ENCODE data around the gene VENTX.
A peak's percentile ranks its signal among the peaks of the same experiment; 100 is the strongest.

VENTX gene

GRCh38 chr10:133276100-133276434 is 38.4 kb downstream of the VENTX start:
- no peak for DNase-seq (ENCODE audit: low spot score)
- no peak for TF ChIP-seq CTCF (IDR thresholded peaks at IDR 0.05; ENCODE audit: extremely low read depth, missing control alignments)

- no peak for TF ChIP-seq CTCF (IDR thresholded peaks at IDR 0.05; ENCODE audit: extremely low read depth, missing control alignments)
- peak; percentile 97 for DNase-seq (ENCODE audit: low spot score)
Observed at GRCh38 chr10:133276435-133277201, 39.0 kb downstream of the VENTX start, which contains the start of gene ADAM8. TSS of gene ADAM8 (minus strand) at chr10:133276868. CDS start at chr10:133276817, 51 bp downstream.

GRCh38 chr10:133277277-133277992 is 39.8 kb downstream of the VENTX start:
- no peak for TF ChIP-seq CTCF (IDR thresholded peaks at IDR 0.05; ENCODE audit: extremely low read depth, missing control alignments)
- DNase-seq (ENCODE audit: low spot score) = no peak

GRCh38 chr10:133277993-133278576 is 40.4 kb downstream of the VENTX start:
- DNase-seq (ENCODE audit: low spot score) = no peak
- TF ChIP-seq CTCF (IDR thresholded peaks at IDR 0.05; ENCODE audit: extremely low read depth, missing control alignments) = no peak

- peak; percentile 89 for DNase-seq (ENCODE audit: low spot score)
- TF ChIP-seq CTCF (IDR thresholded peaks at IDR 0.05; ENCODE audit: extremely low read depth, missing control alignments) = no peak
Observed at GRCh38 chr10:133278577-133279265, 41.1 kb downstream of the VENTX start.

- TF ChIP-seq CTCF (IDR thresholded peaks at IDR 0.05; ENCODE audit: extremely low read depth, missing control alignments) = no peak
- no peak for DNase-seq (ENCODE audit: low spot score)
Observed at GRCh38 chr10:133279326-133280226, 41.9 kb downstream of the VENTX start.

Data from GM20000 (cell line).